CD4-positive, alpha-beta memory T cell (primary cell): ENCODE data around the gene DCST2. TPM values are rescaled to one million over a fixed set of nuclear protein-coding genes. Genes with fewer than 3 reads are reported as not detected.

Experiments used
- CTCF ChIA-PET: fragments of 350-600 bp; sonication (Branson Sonifier 250); formaldehyde crosslinking; loops from one replicate; lab custom pipeline; 2021; ENCODE audit warnings: inconsistent platforms; ENCODE audit not compliant: partially characterized antibody; lab: Charles Lee
- POLR2A ChIA-PET: fragments of 350-600 bp; sonication (Branson Sonifier 250); formaldehyde crosslinking; loops from one replicate; lab custom pipeline; 2021; ENCODE audit not compliant: partially characterized antibody; lab: Charles Lee
- DNase-seq, 5 donors: peaks; one replicate each; pipeline versions ENCODE4 v3.0.0 to v3.0.0-alpha.2; 2020 to 2022; ENCODE audit warnings: mixed read lengths in 1 of 5
- H3K27ac ChIP-seq: one replicate; pipeline ENCODE4 v1.7.0; 2013; ENCODE audit warnings: low read depth, low read length
- H3K27me3 ChIP-seq: 2 replicates; pipeline ENCODE4 v1.7.0; 2013; ENCODE audit warnings: mild to moderate bottlenecking, low read length, moderate library complexity; ENCODE audit not compliant: insufficient read depth
- H3K36me3 ChIP-seq: 2 replicates; pipeline ENCODE4 v1.7.0; 2013; ENCODE audit warnings: mild to moderate bottlenecking, low read length, moderate library complexity; ENCODE audit not compliant: insufficient read depth
- H3K4me1 ChIP-seq: 2 replicates; pipeline ENCODE4 v1.7.0; 2013; ENCODE audit warnings: mild to moderate bottlenecking, low read length, moderate library complexity; ENCODE audit not compliant: insufficient read depth
- H3K4me3 ChIP-seq, 2 donors: one replicate each; pipeline ENCODE4 v1.7.0; 2013; ENCODE audit warnings: low read length in 2 of 2, mild to moderate bottlenecking in 1 of 2
- H3K9me3 ChIP-seq, 2 donors: one replicate each; pipeline ENCODE4 v1.7.0; 2013; ENCODE audit warnings: low read length in 2 of 2, control low read depth in 1 of 2; ENCODE audit not compliant: control insufficient read depth in 1 of 2
- H3K27ac Mint-ChIP-seq, 7 donors: one replicate each; pipeline ENCODE4 v1.8.0; 2020 to 2021; ENCODE audit warnings: mixed read lengths in 7 of 7, mild to moderate bottlenecking in 6 of 7, inconsistent platforms in 3 of 7, moderate library complexity in 3 of 7
- H3K27me3 Mint-ChIP-seq, 2 donors: one replicate each; pipeline ENCODE4 v1.8.0; 2020 to 2021; ENCODE audit warnings: mixed read lengths in 2 of 2
- H3K36me3 Mint-ChIP-seq, 2 donors: one replicate each; pipeline ENCODE4 v1.8.0; 2020 to 2021; ENCODE audit warnings: mixed read lengths in 2 of 2, inconsistent platforms in 1 of 2, mild to moderate bottlenecking in 1 of 2
- H3K4me1 Mint-ChIP-seq, 4 donors: one replicate each; pipeline ENCODE4 v1.8.0; 2020 to 2021; ENCODE audit warnings: mixed read lengths in 4 of 4, mild to moderate bottlenecking in 1 of 4
- H3K4me3 Mint-ChIP-seq, 8 donors: one replicate each; pipeline ENCODE4 v1.8.0; 2020 to 2021; ENCODE audit warnings: mixed read lengths in 8 of 8, mild to moderate bottlenecking in 7 of 8, moderate library complexity in 6 of 8, inconsistent platforms in 3 of 8
- H3K9me3 Mint-ChIP-seq, 8 donors: one replicate each; pipeline ENCODE4 v1.8.0; 2020 to 2021; ENCODE audit warnings: mixed read lengths in 8 of 8, mild to moderate bottlenecking in 5 of 8, inconsistent platforms in 3 of 8, moderate library complexity in 1 of 8
- intact Hi-C: fragments of 100-400 bp; cut with micrococcal nuclease; formaldehyde crosslinking; loops from one replicate; pipeline ENCODE4 v1.15.1; 2023
- polyA plus RNA-seq, 2 donors: library from polyadenylated mRNA; unstranded; fragments of 300-500 nt; fragmentation: Illumina TruSeq; gene quantifications; one replicate each; pipeline ENCODE4 v1.2.3, GENCODE V29; 2021
- total RNA-seq, 2 experiments: library from RNA; stranded (reverse); gene quantifications; one replicate each; pipeline ENCODE4 v1.2.3, GENCODE V29; 2021

DCST2 gene
- total and polyA plus RNA-seq, 4 experiments from 2014 or later, result 4.0 to 4.1 TPM; not detected in 2

- ChIA-PET CTCF (interaction anchor here (0.6 to 10.7 kb wide), 24 partner anchors 10 to 1207 kb away, joined by 3 to 203 read pairs (median 5); partner anchors contain the start of genes EFNA4, FLAD1 and KRTCAP2), POLR2A (interaction anchor here (0.8 to 5.8 kb wide), 5 partner anchors 11 to 88 kb away, joined by 3 to 36 read pairs (median 4); partner anchors contain the start of genes EFNA3, EFNA4 and PBXIP1)
- no peak overlapping the region for H3K4me3 Mint-ChIP-seq
- no peak for DNase-seq
- Histone ChIP-seq H3K4me3 (no peak overlapping the region), H3K4me1 (no peaks in the 10 kb centered on the region), H3K27me3 (no peaks in the 10 kb centered on the region), H3K9me3 (no peaks in the 10 kb centered on the region), H3K27ac (no peak overlapping the region), H3K36me3 (no peaks in the 10 kb centered on the region)
- no peaks in the 10 kb centered on the region for H3K9me3 Mint-ChIP-seq
- peaks cover 5 to 7% (median 5%) of the 10 kb centered on the region in 4 donors for H3K4me1 Mint-ChIP-seq
- intact Hi-C loops, result no loop called here
- no peaks in the 10 kb centered on the region for H3K36me3 Mint-ChIP-seq
- peak overlapping the region in 1 of 7 donors; percentile 14 for H3K27ac Mint-ChIP-seq
- no peaks in the 10 kb centered on the region for H3K27me3 Mint-ChIP-seq
Measured at GRCh38 chr1:155043793-155044192, 10.2 kb upstream of the DCST2 start.

GRCh38 chr1:155043301-155043702 lies 9.7 kb upstream of the DCST2 start:
- Mint-ChIP-seq H3K4me1 (peaks cover 5 to 7% (median 5%) of the 10 kb centered on the region in 4 donors), H3K36me3 (no peaks in the 10 kb centered on the region), H3K27me3 (no peaks in the 10 kb centered on the region), H3K4me3 (no peak overlapping the region), H3K9me3 (no peaks in the 10 kb centered on the region), H3K27ac (no peak overlapping the region)
- H3K36me3 ChIP-seq, result no peaks in the 10 kb centered on the region
- no peaks in the 10 kb centered on the region for H3K9me3 ChIP-seq
- no peak overlapping the region for H3K4me3 ChIP-seq
- no peak overlapping the region for H3K27ac ChIP-seq
- no peaks in the 10 kb centered on the region for H3K4me1 ChIP-seq
- CTCF ChIA-PET, result interaction anchor here (0.8 to 10.7 kb wide), 13 partner anchors 10 to 136 kb away, joined by 3 to 203 read pairs (median 8); partner anchors contain the start of genes EFNA4, FLAD1 and KRTCAP2
- DNase-seq, result no peak
- no peaks in the 10 kb centered on the region for H3K27me3 ChIP-seq
- POLR2A ChIA-PET, result interaction anchor here (0.8 to 5.8 kb wide), 5 partner anchors 11 to 88 kb away, joined by 3 to 36 read pairs (median 4); partner anchors contain the start of genes EFNA3, EFNA4 and PBXIP1
- intact Hi-C loops, result no loop called here

GRCh38 chr1:155042789-155043188 lies 9.2 kb upstream of the DCST2 start:
- no peaks in the 10 kb centered on the region for H3K9me3 Mint-ChIP-seq
- no peaks in the 10 kb centered on the region for H3K36me3 Mint-ChIP-seq
- no peaks in the 10 kb centered on the region for H3K9me3 ChIP-seq
- intact Hi-C loops, result no loop called here
- H3K4me1 ChIP-seq, result no peaks in the 10 kb centered on the region
- no peak overlapping the region for H3K27ac ChIP-seq
- no peak overlapping the region for H3K4me3 Mint-ChIP-seq
- peaks cover 5 to 7% (median 5%) of the 10 kb centered on the region in 4 donors for H3K4me1 Mint-ChIP-seq
- H3K27me3 Mint-ChIP-seq, result peaks cover 0 to 1% of the 10 kb centered on the region in 2 donors
- CTCF ChIA-PET, result interaction anchor here (0.9 to 10.7 kb wide), 10 partner anchors 11 to 136 kb away, joined by 3 to 203 read pairs (median 8); partner anchors contain the start of genes EFNA4, FLAD1 and PMVK
- POLR2A ChIA-PET, result interaction anchor here (2.9 to 5.8 kb wide), 2 partner anchors 19 to 42 kb away, joined by 14 to 36 read pairs; partner anchors contain the start of gene EFNA4
- no peak overlapping the region for H3K4me3 ChIP-seq
- no peaks in the 10 kb centered on the region for H3K27me3 ChIP-seq
- DNase-seq, result no peak
- no peak overlapping the region for H3K27ac Mint-ChIP-seq
- no peaks in the 10 kb centered on the region for H3K36me3 ChIP-seq

GRCh38 chr1:155040358-155041093 lies 6.9 kb upstream of the DCST2 start:
- H3K4me1 ChIP-seq, result no peaks in the 10 kb centered on the region
- Mint-ChIP-seq H3K27me3 (peaks cover 0 to 1% of the 10 kb centered on the region in 2 donors), H3K4me3 (no peak overlapping the region), H3K9me3 (no peaks in the 10 kb centered on the region), H3K27ac (no peak overlapping the region), H3K36me3 (no peaks in the 10 kb centered on the region), H3K4me1 (peaks cover 5 to 7% (median 5%) of the 10 kb centered on the region in 4 donors)
- H3K27me3 ChIP-seq, result no peaks in the 10 kb centered on the region
- H3K9me3 ChIP-seq, result no peaks in the 10 kb centered on the region
- H3K36me3 ChIP-seq, result no peaks in the 10 kb centered on the region
- no peak overlapping the region for H3K27ac ChIP-seq
- intact Hi-C loops, result no loop called here
- no peak overlapping the region for H3K4me3 ChIP-seq
- ChIA-PET POLR2A (interaction anchor here (0.8 kb wide), 1 partner anchor 85 kb away, joined by 3 read pairs; no protein-coding TSS in a partner anchor), CTCF (interaction anchor here (1.0 to 7.9 kb wide), 6 partner anchors 11 to 51 kb away, joined by 3 to 63 read pairs (median 12); partner anchors contain the start of gene ADAM15)
- no peak for DNase-seq

GRCh38 chr1:155039308-155039669 lies 5.7 kb upstream of the DCST2 start:
- no peaks in the 10 kb centered on the region for H3K4me1 Mint-ChIP-seq
- ChIA-PET CTCF (no interaction called here), POLR2A (no interaction called here)
- Histone ChIP-seq H3K27ac (no peak overlapping the region), H3K9me3 (no peaks in the 10 kb centered on the region), H3K4me1 (no peaks in the 10 kb centered on the region), H3K27me3 (no peaks in the 10 kb centered on the region), H3K36me3 (no peaks in the 10 kb centered on the region), H3K4me3 (no peak overlapping the region)
- no peaks in the 10 kb centered on the region for H3K9me3 Mint-ChIP-seq
- peaks cover 0 to 1% of the 10 kb centered on the region in 2 donors for H3K27me3 Mint-ChIP-seq
- no peak for DNase-seq
- H3K27ac Mint-ChIP-seq, result peak overlapping the region in 1 of 7 donors; percentile 36
- H3K36me3 Mint-ChIP-seq, result no peaks in the 10 kb centered on the region
- H3K4me3 Mint-ChIP-seq, result no peak overlapping the region
- intact Hi-C loops, result no loop called here

GRCh38 chr1:155038602-155039307 lies 5.2 kb upstream of the DCST2 start:
- H3K36me3 ChIP-seq, result no peaks in the 10 kb centered on the region
- DNase-seq, result no peak
- Mint-ChIP-seq H3K4me3 (no peak overlapping the region), H3K4me1 (no peaks in the 10 kb centered on the region), H3K27me3 (peaks cover 0 to 1% of the 10 kb centered on the region in 2 donors), H3K9me3 (no peaks in the 10 kb centered on the region), H3K27ac (peak overlapping the region in 1 of 7 donors; percentile 36), H3K36me3 (no peaks in the 10 kb centered on the region)
- H3K4me1 ChIP-seq, result no peaks in the 10 kb centered on the region
- H3K4me3 ChIP-seq, result no peak overlapping the region
- H3K27ac ChIP-seq, result no peak overlapping the region
- H3K27me3 ChIP-seq, result no peaks in the 10 kb centered on the region
- no peaks in the 10 kb centered on the region for H3K9me3 ChIP-seq
- CTCF ChIA-PET, result interaction anchor here (1.0 to 1.7 kb wide), 3 partner anchors 15 to 39 kb away, joined by 3 to 6 read pairs (median 3); no protein-coding TSS in a partner anchor
- intact Hi-C loops, result no loop called here
- POLR2A ChIA-PET, result no interaction called here
